Measurements from ENCODE around the gene ADCY1.

DNA sequence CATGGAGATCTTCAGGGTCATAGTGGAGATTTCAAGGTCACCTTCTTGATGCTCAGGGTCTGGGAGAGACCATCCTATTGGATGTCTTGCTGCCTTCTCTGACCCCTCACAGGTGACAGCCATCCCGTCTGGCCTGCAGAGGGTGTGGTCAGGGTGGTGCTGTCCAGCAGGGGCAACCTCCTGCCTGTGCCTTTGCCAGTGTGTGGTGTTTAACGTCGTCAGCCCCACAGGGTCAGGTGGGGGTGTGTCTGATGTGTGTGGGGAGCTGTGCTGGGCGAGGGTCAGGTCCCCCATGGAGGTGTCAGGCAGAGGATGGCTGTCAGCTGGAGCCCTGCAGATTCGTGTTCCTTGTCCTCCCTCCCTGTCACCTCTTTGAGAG is 16.5 kb downstream of the ADCY1 start:
- TF ChIP-seq, protein P1, sequence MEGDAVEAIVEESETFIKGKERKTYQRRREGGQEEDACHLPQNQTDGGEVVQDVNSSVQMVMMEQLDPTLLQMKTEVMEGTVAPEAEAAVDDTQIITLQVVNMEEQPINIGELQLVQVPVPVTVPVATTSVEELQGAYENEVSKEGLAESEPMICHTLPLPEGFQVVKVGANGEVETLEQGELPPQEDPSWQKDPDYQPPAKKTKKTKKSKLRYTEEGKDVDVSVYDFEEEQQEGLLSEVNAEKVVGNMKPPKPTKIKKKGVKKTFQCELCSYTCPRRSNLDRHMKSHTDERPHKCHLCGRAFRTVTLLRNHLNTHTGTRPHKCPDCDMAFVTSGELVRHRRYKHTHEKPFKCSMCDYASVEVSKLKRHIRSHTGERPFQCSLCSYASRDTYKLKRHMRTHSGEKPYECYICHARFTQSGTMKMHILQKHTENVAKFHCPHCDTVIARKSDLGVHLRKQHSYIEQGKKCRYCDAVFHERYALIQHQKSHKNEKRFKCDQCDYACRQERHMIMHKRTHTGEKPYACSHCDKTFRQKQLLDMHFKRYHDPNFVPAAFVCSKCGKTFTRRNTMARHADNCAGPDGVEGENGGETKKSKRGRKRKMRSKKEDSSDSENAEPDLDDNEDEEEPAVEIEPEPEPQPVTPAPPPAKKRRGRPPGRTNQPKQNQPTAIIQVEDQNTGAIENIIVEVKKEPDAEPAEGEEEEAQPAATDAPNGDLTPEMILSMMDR (conservative IDR thresholded peaks at IDR 0.05), result no peak
- no peak for TF ChIP-seq EZH2 (IDR thresholded peaks at IDR 0.05; ENCODE audit: low read depth)
